Measurements from ENCODE around the gene TTC21A.
A peak's percentile ranks its signal among the peaks of the same experiment; 100 is the strongest.

The TTC21A gene

DNA sequence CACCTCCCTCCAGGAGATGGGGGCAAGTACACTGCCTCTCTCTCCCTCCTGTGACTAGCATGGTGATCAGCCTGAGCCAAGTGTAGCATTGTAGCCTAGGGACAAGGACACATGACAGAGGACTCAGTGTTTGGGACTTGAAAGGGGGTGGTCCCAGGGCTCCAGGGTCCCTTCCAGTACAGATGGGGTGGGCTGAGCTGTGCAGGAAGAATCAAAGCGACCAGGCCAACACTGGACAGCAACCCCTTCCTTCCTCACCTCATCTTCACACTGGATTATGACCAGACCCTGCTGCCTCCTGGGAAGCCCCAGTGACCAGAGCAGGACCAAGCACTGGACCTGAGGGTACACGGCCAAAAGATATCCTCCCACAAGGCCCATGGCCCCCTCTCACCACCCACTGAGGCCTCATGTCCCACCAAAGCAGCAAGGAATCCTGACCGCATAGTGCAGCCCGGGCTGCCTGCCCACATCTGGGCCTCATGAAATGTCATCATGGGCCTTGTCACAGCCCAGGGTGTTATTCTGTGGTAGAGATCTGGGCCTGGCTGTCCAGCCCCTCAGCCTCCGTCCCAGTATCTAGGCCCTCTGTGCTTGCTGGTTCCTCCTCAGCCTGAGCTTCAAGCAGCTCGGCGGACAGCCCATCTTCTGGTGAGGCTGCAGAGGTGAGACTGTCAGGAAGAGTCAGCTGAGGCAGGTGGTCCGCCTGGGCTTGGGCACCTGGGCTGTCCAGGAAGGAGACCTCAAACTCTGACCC is 9.6 kb upstream of the TTC21A start:
- peak in 2 of 42 donors; percentile 32 to 37 for DNase-seq

DNA sequence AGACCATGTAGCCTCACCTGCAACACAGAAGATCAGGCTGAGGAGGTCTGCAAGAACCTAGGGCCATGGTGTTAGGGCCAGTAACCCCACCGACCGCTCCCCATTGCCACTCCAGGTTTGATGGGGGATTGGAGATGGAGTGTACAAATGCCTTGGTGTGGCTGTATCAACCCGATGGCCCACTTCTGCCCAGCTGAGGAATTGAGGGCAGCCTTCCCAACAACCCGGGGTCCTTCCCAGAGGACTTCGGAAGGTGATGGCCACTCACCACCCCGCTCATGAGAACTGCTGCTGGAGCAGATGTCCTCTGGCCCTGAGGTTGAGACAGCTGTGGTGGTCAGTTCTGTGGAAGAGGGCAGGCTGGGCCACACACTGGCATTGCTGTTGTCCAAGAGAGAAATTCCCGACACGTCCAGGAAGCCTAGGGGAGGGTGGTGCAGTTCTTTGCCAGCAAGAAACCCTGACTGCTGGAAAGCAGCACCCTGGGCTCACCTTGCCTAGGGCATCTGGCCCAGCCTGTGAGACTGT is 8.9 kb upstream of the TTC21A start:
- intact Hi-C loops (cut with DNase I): no loop called here
- peak in 2 of 42 donors; percentile 24 to 38 for DNase-seq

More for the DNA sequence above, 9.6 kb upstream of the TTC21A start:
- intact Hi-C loops (cut with DNase I): no loop called here

GRCh38 chr3:39099242-39099641 is 8.2 kb upstream of the TTC21A start:
- intact Hi-C loops (cut with DNase I): no loop called here
- no peak for DNase-seq

- intact Hi-C loops (cut with DNase I): loop anchor here (10.0 kb wide), 1 partner anchor 45 kb away; the partner anchor contains the start of genes SCN11A and WDR48
- DNase-seq: no peak
These were observed 7.6 kb upstream of the TTC21A start for GRCh38 chr3:39099738-39100499.

- intact Hi-C loops (cut with DNase I): loop anchor here (10.0 kb wide), 1 partner anchor 46 kb away; the partner anchor contains the start of genes SCN11A and WDR48
- DNase-seq: no peak
These were observed 7.0 kb upstream of the TTC21A start for GRCh38 chr3:39100500-39100886.

DNA sequence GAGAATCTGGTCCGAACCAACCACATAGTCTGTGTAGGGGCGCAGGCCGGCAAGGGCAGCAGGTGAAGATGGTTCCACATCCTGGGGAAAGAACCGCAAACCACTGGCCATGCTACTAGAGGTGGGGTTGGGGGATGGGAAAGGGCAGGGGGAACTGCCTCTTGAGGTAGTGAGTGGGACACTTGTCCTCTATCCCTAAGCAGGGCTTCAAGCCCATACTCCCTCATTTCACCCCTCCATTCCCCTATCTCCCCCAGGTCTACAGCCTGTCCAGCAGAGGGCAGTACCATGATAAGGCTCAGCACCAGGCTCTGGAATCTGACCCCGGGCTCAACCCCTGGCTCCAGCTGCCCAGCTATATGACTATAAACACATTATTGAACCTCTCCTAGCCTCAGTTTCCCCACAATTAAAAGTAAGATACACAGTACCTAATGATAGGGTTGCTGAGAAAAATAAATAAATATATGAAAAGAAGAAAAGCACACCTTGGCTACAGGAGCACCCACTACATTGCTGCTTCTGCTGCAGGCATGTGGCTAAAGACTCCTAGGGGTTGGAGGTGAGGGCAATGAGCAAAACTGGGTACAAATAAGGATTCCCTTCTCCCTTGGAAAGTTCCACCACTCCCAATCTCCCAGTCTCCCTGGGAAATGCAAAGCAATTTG is 6.3 kb upstream of the TTC21A start:
- intact Hi-C loops (cut with DNase I): loop anchor here (10.0 kb wide), 1 partner anchor 46 kb away; the partner anchor contains the start of genes SCN11A and WDR48
- DNase-seq: peak in 7 of 42 donors; percentile 8 to 65 (median 35)

- intact Hi-C loops (cut with DNase I): loop anchor here (10.0 kb wide), 1 partner anchor 48 kb away; the partner anchor contains the start of genes SCN11A and WDR48
- DNase-seq: no peak
These were observed 4.8 kb upstream of the TTC21A start for GRCh38 chr3:39102504-39103323.

- no peak for DNase-seq
- intact Hi-C loops (cut with DNase I): loop anchor here (10.0 kb wide), 1 partner anchor 49 kb away; the partner anchor contains the start of genes SCN11A and WDR48
These were observed 4.2 kb upstream of the TTC21A start for GRCh38 chr3:39103324-39103693.

GRCh38 chr3:39103791-39104552 is 3.5 kb upstream of the TTC21A start:
- intact Hi-C loops (cut with DNase I): loop anchor here (10.0 kb wide), 1 partner anchor 49 kb away; the partner anchor contains the start of genes SCN11A and WDR48
- DNase-seq: no peak

GRCh38 chr3:39104961-39105686 is 2.4 kb upstream of the TTC21A start:
- DNase-seq: no peak
- intact Hi-C loops (cut with DNase I): loop anchor here (10.0 kb wide), 1 partner anchor 50 kb away; the partner anchor contains the start of genes SCN11A and WDR48

DNA sequence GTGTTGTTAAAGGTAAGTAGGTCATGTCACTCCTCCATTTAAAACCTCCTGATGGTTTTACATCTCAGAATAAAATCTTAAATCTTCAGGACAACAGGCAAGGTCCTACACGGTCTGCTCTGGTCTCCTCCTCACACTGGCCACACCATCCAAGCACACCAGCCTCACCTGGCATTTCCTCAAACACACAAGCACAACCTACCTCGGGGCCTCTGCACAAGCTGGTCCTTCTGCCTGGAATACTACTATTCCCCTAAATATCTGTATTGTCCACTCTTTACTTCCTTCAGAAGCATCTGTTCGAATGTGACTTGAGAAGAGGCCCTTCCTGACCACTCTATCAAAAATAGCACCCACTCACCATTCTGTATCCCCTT is 1.8 kb upstream of the TTC21A start:
- DNase-seq: no peak

DNA sequence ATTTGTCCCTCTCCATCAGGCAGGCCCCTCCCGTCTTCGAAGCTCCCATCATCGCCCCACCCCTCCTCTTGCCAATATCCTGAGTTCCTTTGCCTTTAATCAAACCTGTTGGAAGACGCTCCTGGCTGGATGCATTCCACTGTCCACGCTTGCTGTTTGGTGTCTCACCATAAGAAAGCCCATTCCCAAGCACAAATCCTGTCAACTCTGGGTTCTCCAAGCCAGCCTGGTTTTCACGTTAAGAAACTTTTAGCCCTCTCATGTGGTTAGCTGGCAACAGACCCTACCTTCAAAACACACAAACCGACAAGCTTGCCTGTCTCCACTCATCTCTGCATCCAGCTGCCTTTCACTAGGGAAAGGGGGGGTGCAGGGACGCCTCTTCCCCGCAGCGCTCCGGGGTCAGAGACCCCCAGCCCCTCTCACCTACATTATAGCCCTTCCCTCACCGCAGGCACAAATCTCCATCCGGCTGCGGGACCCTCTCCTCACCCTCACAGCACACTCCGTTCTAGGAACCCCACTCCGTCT is 1.1 kb upstream of the TTC21A start:
- intact Hi-C loops (cut with DNase I): loop anchor here (10.0 kb wide), 1 partner anchor 52 kb away; the partner anchor contains the start of genes SCN11A and WDR48

More for the DNA sequence above, 1.8 kb upstream of the TTC21A start:
- intact Hi-C loops (cut with DNase I): loop anchor here (10.0 kb wide), 1 partner anchor 51 kb away; the partner anchor contains the start of genes SCN11A and WDR48

DNA sequence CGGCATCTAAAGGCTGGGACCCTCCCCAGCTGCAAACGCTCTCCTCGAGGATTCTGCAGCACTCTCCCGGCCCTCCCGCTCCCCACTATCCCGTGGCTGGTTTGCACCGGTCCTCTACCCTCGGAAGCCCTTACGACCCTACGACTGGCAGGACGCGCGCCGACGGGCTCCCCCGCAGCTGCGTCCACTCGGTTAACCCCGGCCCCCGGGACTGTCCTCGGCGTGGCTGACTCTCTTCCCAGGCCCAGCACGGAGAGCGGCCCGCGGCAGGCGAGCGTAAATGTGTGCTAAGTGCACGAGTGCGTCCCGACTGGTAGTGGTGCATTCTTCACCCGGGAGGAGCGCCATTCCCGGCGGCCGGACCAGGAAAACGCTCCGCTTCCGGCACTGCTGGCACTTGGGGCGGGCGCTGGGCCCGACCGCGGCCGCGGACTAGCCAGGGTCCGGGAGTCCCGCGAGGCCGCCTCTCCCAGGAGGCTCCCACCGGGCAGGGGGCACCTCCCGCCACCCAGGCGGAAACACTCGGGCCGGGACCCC is 561 bp upstream of the TTC21A start:
- DNase-seq: peak in 38 of 42 donors; percentile 23 to 78 (median 50)
- intact Hi-C loops (cut with DNase I): loop anchor here (10.0 kb wide), 1 partner anchor 52 kb away; the partner anchor contains the start of genes SCN11A and WDR48

More for the DNA sequence above, 1.1 kb upstream of the TTC21A start:
- DNase-seq: peak in 2 of 42 donors; percentile 18 to 19

DNA sequence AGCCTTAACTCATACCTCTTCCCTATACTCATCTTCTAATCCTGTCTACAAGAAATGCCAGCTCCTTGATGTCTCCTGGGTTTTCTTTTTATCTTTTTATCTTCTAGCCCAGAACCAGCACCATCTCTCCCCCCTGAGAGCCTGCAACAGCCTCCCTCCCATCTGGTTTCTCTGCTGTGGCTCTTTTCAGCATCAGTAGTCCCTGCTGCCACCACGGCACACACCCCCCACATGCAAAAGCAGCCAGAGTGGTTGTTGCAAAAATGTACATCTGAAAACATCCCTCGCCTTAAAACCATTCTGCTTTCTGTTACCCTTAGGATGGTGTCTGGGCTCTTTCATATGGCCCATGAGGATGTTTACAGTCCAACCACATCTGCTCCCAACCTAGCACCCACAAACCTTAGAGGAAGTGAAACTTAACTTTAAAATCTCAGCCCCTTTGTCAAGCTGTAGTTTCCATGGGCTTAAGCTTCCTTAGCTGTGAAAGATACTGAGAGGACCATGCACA is 775 bp downstream of the TTC21A start:
- DNase-seq: peak in 2 of 42 donors; percentile 20 to 26
- intact Hi-C loops (cut with DNase I): loop anchor here (10.0 kb wide), 1 partner anchor 53 kb away; the partner anchor contains the start of genes SCN11A and WDR48

GRCh38 chr3:39109086-39109485 is 1.6 kb downstream of the TTC21A start:
- DNase-seq: no peak
- intact Hi-C loops (cut with DNase I): loop anchor here (10.0 kb wide), 1 partner anchor 54 kb away; the partner anchor contains the start of genes SCN11A and WDR48

All from head of caudate nucleus (tissue), 42 donors.